PC-3 (cell line): Measurements from ENCODE around the gene KHDRBS2. TPM values are rescaled to one million over a fixed set of nuclear protein-coding genes. Genes with fewer than 3 reads are reported as not detected.

Experiments used
- ATAC-seq: fragments of 200-7000 bp; cut with Tn5 transposase; 2 replicates; pipeline ENCODE4 v1.9.1; 2020; ENCODE audit warnings: mild to moderate bottlenecking, moderate library complexity
- BruUV-seq: library from RNA; stranded (reverse); fragments of 400-500 nt; replicated peaks from 2 replicates; lab custom pipeline; 2021; lab: Mats Ljungman, UMichigan
- CTCF ChIA-PET: fragments of 300-600 bp; sonication (Branson Sonifier 250); formaldehyde crosslinking; loops from one replicate; lab custom pipeline; 2022; ENCODE audit warnings: antibody characterized with exemption; lab: Charles Lee
- POLR2A ChIA-PET: fragments of 300-600 bp; sonication (Branson Sonifier 250); formaldehyde crosslinking; loops from one replicate; lab custom pipeline; 2022; ENCODE audit warnings: antibody characterized with exemption; ENCODE audit not compliant: unreplicated experiment; lab: Charles Lee
- DNase-seq: peaks from one replicate; pipeline ENCODE4 v3.0.0-alpha.2; 2015
- H2AFZ ChIP-seq: fragments of 300-600 bp; sonication (generic); 2 replicates; pipeline ENCODE4 v1.6.0; 2016; ENCODE audit warnings: antibody characterized with exemption, low read length
- H3F3A ChIP-seq: fragments of 300-600 bp; sonication (generic); one replicate; pipeline ENCODE4 v1.6.0; 2017; ENCODE audit warnings: antibody characterized with exemption, low read length, control low read depth, mild to moderate bottlenecking; ENCODE audit not compliant: unreplicated experiment
- H3K27ac ChIP-seq: fragments of 300-600 bp; sonication (generic); 2 replicates; pipeline ENCODE4 v1.5.1; 2016; ENCODE audit warnings: mild to moderate bottlenecking, low read length
- H3K27me3 ChIP-seq: fragments of 300-600 bp; sonication (generic); 2 replicates; pipeline ENCODE4 v1.6.1; 2016; ENCODE audit warnings: low read length, mixed read lengths
- H3K36me3 ChIP-seq: fragments of 300-600 bp; sonication (generic); 2 replicates; pipeline ENCODE4 v1.6.1; 2016; ENCODE audit warnings: low read depth, mixed run types, low read length, mixed read lengths
- H3K4me1 ChIP-seq: fragments of 300-600 bp; sonication (generic); 2 replicates; pipeline ENCODE4 v1.5.1; 2016; ENCODE audit warnings: low read length; ENCODE audit not compliant: insufficient read depth
- H3K4me2 ChIP-seq: fragments of 300-600 bp; sonication (generic); 2 replicates; pipeline ENCODE4 v1.6.0; 2016; ENCODE audit warnings: low read length
- H3K4me3 ChIP-seq: fragments of 300-600 bp; sonication (generic); 2 replicates; pipeline ENCODE4 v1.5.1; 2016; ENCODE audit warnings: mild to moderate bottlenecking, low read length, mixed read lengths
- H3K79me2 ChIP-seq: fragments of 300-600 bp; sonication (generic); 2 replicates; pipeline ENCODE4 v1.6.1; 2017; ENCODE audit warnings: low read length, mixed read lengths
- H3K9ac ChIP-seq: fragments of 300-600 bp; sonication (generic); 2 replicates; pipeline ENCODE4 v1.6.0; 2016; ENCODE audit warnings: mild to moderate bottlenecking, low read length
- H3K9me2 ChIP-seq: fragments of 300-600 bp; sonication (generic); replicated peaks from 2 replicates; pipeline ENCODE4 v1.6.1; 2016; ENCODE audit warnings: mixed run types, low read length, mixed read lengths
- H3K9me3 ChIP-seq: fragments of 300-600 bp; sonication (generic); 2 replicates; pipeline ENCODE4 v1.6.1; 2016; ENCODE audit warnings: low read length, mixed read lengths
- H4K20me1 ChIP-seq: fragments of 300-600 bp; sonication (generic); 2 replicates; pipeline ENCODE4 v1.6.1; 2016; ENCODE audit warnings: low read length, mixed read lengths
- EZH2 ChIP-seq: fragments of 300-600 bp; sonication (generic); IDR thresholded peaks from one replicate; pipeline ENCODE4 v1.6.1; 2017; ENCODE audit warnings: antibody characterized with exemption, mild to moderate bottlenecking, low read length; ENCODE audit not compliant: unreplicated experiment
- EZH2phosphoT487 ChIP-seq: fragments of 300-600 bp; sonication (generic); IDR thresholded peaks from 2 replicates; pipeline ENCODE4 v1.6.1; 2018; ENCODE audit warnings: mild to moderate bottlenecking, antibody characterized with exemption, low read length, borderline replicate concordance
- intact Hi-C: fragments of 100-400 bp; cut with micrococcal nuclease; formaldehyde crosslinking; loops from 2 replicates; pipeline ENCODE4 v1.9.0; 2023
- total RNA-seq: library from RNA; depleted of rRNA; stranded (reverse); fragments of >200 nt; gene quantifications from 2 replicates; pipeline ENCODE4 v1.2.3, GENCODE V29; 2014
- TF ChIP-seq, protein P1 (sequence below): fragments of 300-600 bp; sonication (generic); conservative IDR thresholded peaks from 2 replicates; pipeline ENCODE4 v1.5.1; 2017; ENCODE audit warnings: antibody characterized with exemption, low read depth, mild to moderate bottlenecking, low read length

Gene KHDRBS2
- total RNA-seq, 1 experiment from 2014 or later: not detected

DNA sequence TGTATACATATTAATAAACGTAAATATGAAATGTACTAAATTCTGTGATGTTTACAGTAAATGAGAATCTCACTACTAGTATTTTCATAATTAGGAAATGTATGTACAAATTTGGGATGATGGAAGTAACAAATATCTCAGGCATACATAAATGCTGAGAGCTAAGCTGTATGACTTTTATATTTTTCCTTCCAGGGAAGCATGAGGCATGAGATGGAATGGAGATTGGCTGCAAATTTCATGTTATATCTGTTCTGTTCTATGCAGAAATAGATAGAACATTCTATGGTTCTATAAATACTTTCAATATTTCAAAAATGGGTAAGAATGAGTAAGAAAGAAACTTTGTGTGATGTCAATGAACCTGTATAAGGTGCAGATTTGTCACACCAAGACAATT is 335.2 kb downstream of the KHDRBS2 start:
- DNase-seq: no peak
- Histone ChIP-seq H3K4me3 (no peak overlapping the region), H3K4me1 (no peaks in the 10 kb centered on the region), H3F3A (no peaks in the 10 kb centered on the region), H3K4me2 (no peak overlapping the region), H3K9ac (no peak overlapping the region), H3K27ac (no peak overlapping the region), H3K9me2 (no peaks in the 10 kb centered on the region), H4K20me1 (no peaks in the 10 kb centered on the region), H3K27me3 (no peaks in the 10 kb centered on the region), H3K79me2 (no peaks in the 10 kb centered on the region), H3K9me3 (no peaks in the 10 kb centered on the region; the same call in 1 of the 2 replicates), H2AFZ (no peak overlapping the region), H3K36me3 (no peaks in the 10 kb centered on the region)
- intact Hi-C loops: no loop called here
- ChIA-PET POLR2A (no interaction called here), CTCF (no interaction called here)
- ATAC-seq: no peak
- TF ChIP-seq EZH2phosphoT487 (no peak), EZH2 (no peak)
- TF ChIP-seq, protein P1, sequence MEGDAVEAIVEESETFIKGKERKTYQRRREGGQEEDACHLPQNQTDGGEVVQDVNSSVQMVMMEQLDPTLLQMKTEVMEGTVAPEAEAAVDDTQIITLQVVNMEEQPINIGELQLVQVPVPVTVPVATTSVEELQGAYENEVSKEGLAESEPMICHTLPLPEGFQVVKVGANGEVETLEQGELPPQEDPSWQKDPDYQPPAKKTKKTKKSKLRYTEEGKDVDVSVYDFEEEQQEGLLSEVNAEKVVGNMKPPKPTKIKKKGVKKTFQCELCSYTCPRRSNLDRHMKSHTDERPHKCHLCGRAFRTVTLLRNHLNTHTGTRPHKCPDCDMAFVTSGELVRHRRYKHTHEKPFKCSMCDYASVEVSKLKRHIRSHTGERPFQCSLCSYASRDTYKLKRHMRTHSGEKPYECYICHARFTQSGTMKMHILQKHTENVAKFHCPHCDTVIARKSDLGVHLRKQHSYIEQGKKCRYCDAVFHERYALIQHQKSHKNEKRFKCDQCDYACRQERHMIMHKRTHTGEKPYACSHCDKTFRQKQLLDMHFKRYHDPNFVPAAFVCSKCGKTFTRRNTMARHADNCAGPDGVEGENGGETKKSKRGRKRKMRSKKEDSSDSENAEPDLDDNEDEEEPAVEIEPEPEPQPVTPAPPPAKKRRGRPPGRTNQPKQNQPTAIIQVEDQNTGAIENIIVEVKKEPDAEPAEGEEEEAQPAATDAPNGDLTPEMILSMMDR: no peak
- BruUV-seq: no TSS peak

DNA sequence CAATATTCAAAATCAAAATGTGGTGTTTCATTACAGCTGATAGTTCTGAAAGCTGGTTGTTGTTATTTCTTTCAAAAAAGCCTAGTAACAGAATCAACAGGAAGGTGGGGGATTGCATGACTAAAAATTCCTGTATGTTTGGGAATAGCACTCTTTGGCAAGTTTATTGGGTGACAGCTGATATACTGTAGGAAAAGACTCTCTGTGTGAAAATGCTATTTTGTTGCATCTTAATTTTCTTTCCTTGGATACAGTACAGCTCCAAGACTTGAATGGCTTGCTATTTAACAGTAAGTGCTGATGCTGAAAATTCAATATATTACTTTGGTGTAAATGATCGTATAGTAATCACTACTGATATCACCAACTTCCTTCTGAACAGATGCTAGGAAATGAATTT is 336.1 kb downstream of the KHDRBS2 start:
- no peaks in the 10 kb centered on the region; the same call in 1 of the 2 replicates for H3K9me3 ChIP-seq
- CTCF ChIA-PET: no interaction called here

DNA sequence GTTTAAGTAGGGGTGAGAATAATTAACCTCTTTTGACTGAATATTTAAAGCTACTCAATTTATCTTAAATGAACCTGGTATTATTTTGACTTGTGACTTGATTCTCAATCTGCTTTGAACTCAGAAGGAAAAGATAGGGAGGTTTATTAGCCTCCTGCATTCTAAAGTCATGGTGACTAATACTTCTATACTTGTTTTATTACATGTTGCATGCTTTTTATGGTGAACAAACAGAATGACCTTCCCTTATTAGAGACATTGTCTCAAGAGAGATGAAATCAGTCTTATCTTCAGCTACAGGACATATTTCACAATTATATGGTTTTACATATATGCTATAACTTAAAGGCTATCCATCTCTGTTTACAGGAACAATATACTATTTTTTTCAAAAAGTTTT is 336.9 kb downstream of the KHDRBS2 start:
- no TSS peak for BruUV-seq
- no peaks in the 10 kb centered on the region for H3K79me2 ChIP-seq

More for the DNA sequence above, 336.1 kb downstream of the KHDRBS2 start:
- no peak overlapping the region for H3K4me2 ChIP-seq
- no peak overlapping the region for H3K4me3 ChIP-seq
- no peaks in the 10 kb centered on the region for H4K20me1 ChIP-seq
- no peak overlapping the region for H3K27ac ChIP-seq
- H3K79me2 ChIP-seq: no peaks in the 10 kb centered on the region
- DNase-seq: no peak
- no peak overlapping the region for H2AFZ ChIP-seq
- ATAC-seq: no peak
- BruUV-seq: no TSS peak
- intact Hi-C loops: no loop called here
- no peaks in the 10 kb centered on the region for H3K36me3 ChIP-seq
- no peaks in the 10 kb centered on the region for H3K9me2 ChIP-seq
- POLR2A ChIA-PET: no interaction called here
- H3K27me3 ChIP-seq: no peaks in the 10 kb centered on the region
- no peak overlapping the region for H3K9ac ChIP-seq
- no peaks in the 10 kb centered on the region for H3K4me1 ChIP-seq
- no peaks in the 10 kb centered on the region for H3F3A ChIP-seq
- TF ChIP-seq EZH2 (no peak), EZH2phosphoT487 (no peak)
- TF ChIP-seq, protein P1: no peak

More for the DNA sequence above, 336.9 kb downstream of the KHDRBS2 start:
- Histone ChIP-seq H3K4me2 (no peak overlapping the region), H3K9me3 (no peaks in the 10 kb centered on the region; the same call in 1 of the 2 replicates), H4K20me1 (no peaks in the 10 kb centered on the region), H3F3A (no peaks in the 10 kb centered on the region), H3K27ac (no peak overlapping the region), H2AFZ (no peak overlapping the region), H3K9me2 (no peaks in the 10 kb centered on the region), H3K27me3 (no peaks in the 10 kb centered on the region), H3K4me1 (no peaks in the 10 kb centered on the region), H3K9ac (no peak overlapping the region), H3K4me3 (no peak overlapping the region), H3K36me3 (no peaks in the 10 kb centered on the region)
- no peak for ATAC-seq
- ChIA-PET CTCF (no interaction called here), POLR2A (no interaction called here)
- no peak for TF ChIP-seq EZH2
- TF ChIP-seq, protein P1: no peak
- TF ChIP-seq EZH2phosphoT487: no peak
- peak; percentile 5 for DNase-seq
- intact Hi-C loops: no loop called here
